Measurements from ENCODE around the gene CEP170B.
"Not testable (repeated sequence)": the region's sequence is repeated elsewhere in the genome, so short reads cannot be mapped to it uniquely, and the experiment has no call there.

CEP170B gene

GRCh38 chr14:104877806-104878550, 12.9 kb downstream of the CEP170B start:
- no peak for DNase-seq

- DNase-seq: no peak
These were observed 13.5 kb downstream of the CEP170B start for GRCh38 chr14:104878582-104878981.

GRCh38 chr14:104879201-104879982, 14.3 kb downstream of the CEP170B start:
- no peak for DNase-seq

GRCh38 chr14:104879983-104880565, 15.0 kb downstream of the CEP170B start:
- no peak for DNase-seq

- no peak for DNase-seq
These were observed 15.6 kb downstream of the CEP170B start for GRCh38 chr14:104880584-104881210.

GRCh38 chr14:104881369-104881979, 16.4 kb downstream of the CEP170B start:
- DNase-seq: no peak

- DNase-seq: no peak
These were observed 17.4 kb downstream of the CEP170B start for GRCh38 chr14:104882325-104882973.

- no peak for DNase-seq
These were observed 18.1 kb downstream of the CEP170B start for GRCh38 chr14:104882991-104883660.

GRCh38 chr14:104883681-104884361, 18.8 kb downstream of the CEP170B start:
- DNase-seq: no peak

- not testable (repeated sequence) for DNase-seq
These were observed 19.3 kb downstream of the CEP170B start for GRCh38 chr14:104884381-104884780.

GRCh38 chr14:104885031-104885972, 20.2 kb downstream of the CEP170B start:
- DNase-seq: no peak

- DNase-seq: no peak
These were observed 21.1 kb downstream of the CEP170B start for GRCh38 chr14:104885973-104886689.

GRCh38 chr14:104886690-104887622, 21.9 kb downstream of the CEP170B start:
- no peak for DNase-seq

GRCh38 chr14:104887623-104888488, 22.8 kb downstream of the CEP170B start:
- no peak for DNase-seq

- no peak for DNase-seq
These were observed 23.7 kb downstream of the CEP170B start for GRCh38 chr14:104888489-104889374.

GRCh38 chr14:104889375-104889757, 24.3 kb downstream of the CEP170B start:
- DNase-seq: no peak
